K562 (cell line): Measurements from ENCODE around the gene ENPP7. TPM values are rescaled to one million over a fixed set of nuclear protein-coding genes. Genes with fewer than 3 reads are reported as not detected.

ENCODE experiments used
- BRD9 ChIP-seq: fragments of 450-650 bp; IDR thresholded peaks from 2 replicates; pipeline ENCODE4 v1.6.1; 2018; ENCODE audit warnings: low read depth; ENCODE audit not compliant: partially characterized antibody
- GABPA ChIP-seq: fragments of 200-800 bp; sonication (Bioruptor generic); conservative IDR thresholded peaks from 2 replicates; pipeline ENCODE4 v1.6.1; 2016; ENCODE audit warnings: low read depth, missing genetic modification characterization, missing compliant biosample characterization
- GATAD2B ChIP-seq: fragments of 450-650 bp; IDR thresholded peaks from 2 replicates; pipeline ENCODE4 v1.6.1; 2017; ENCODE audit warnings: mild to moderate bottlenecking, borderline replicate concordance
- MAFG ChIP-seq: fragments of 450-650 bp; conservative IDR thresholded peaks from 2 replicates; pipeline ENCODE4 v1.6.1; 2016; ENCODE audit warnings: missing genetic modification characterization, missing compliant biosample characterization
- MGA ChIP-seq: fragments of 450-650 bp; IDR thresholded peaks from 2 replicates; pipeline ENCODE4 v1.6.1; 2016; ENCODE audit warnings: mild to moderate bottlenecking, moderate library complexity
- SAFB ChIP-seq: fragments of 200-400 bp; formaldehyde crosslinking; IDR thresholded peaks from 2 replicates; pipeline ENCODE4 v1.6.1; 2017; ENCODE audit warnings: low read depth, low read length, borderline replicate concordance
- ZNF444 ChIP-seq: fragments of 250-450 bp; sonication (Bioruptor Pico); IDR thresholded peaks from 2 replicates; pipeline ENCODE4 v1.4.0; 2020; ENCODE audit warnings: mild to moderate bottlenecking, moderate library complexity
- polyA plus RNA-seq, 8 experiments: library from polyadenylated mRNA; depleted of rRNA in 4 of 8; stranded (reverse) in 5 of 8; unstranded in 3 of 8; fragments of >200 nt; fragmentation: Nextera tagmentation in 2 of 8; fragmentation: Illumina TruSeq in 1 of 8; extraction: Ambion mirVana in 2 of 8; extraction: Trizol in 1 of 8; gene quantifications; 2 replicates each; pipeline versions ENCODE4 v1.2.1 to v1.2.3, GENCODE V29; 2011 to 2014; ENCODE audit warnings: inconsistent platforms in 1 of 8, missing spikeins in 1 of 8
- total RNA-seq, 7 experiments: library from RNA; depleted of rRNA in 6 of 7; stranded (reverse); fragments of >200 nt in 6 of 7; fragmentation: Illumina TruSeq in 2 of 7; extraction: Trizol in 2 of 7; gene quantifications; 2 replicates each; pipeline versions ENCODE4 v1.2.1 to v1.2.3, GENCODE V29; 2011 to 2021; ENCODE audit warnings: low replicate concordance in 1 of 7
- TF ChIP-seq, protein P1 (sequence below): fragments of 250-450 bp; sonication (Bioruptor Pico); IDR thresholded peaks from 2 replicates; pipeline ENCODE4 v1.4.0; 2020; ENCODE audit warnings: mild to moderate bottlenecking, moderate library complexity
- TF ChIP-seq, protein P2 (sequence below): fragments of 250-450 bp; sonication (Bioruptor Pico); IDR thresholded peaks from 2 replicates; pipeline ENCODE4 v1.8.0; 2022; ENCODE audit warnings: moderate library complexity, mild to moderate bottlenecking, inconsistent platforms
- TF ChIP-seq, protein P3 (sequence below): fragments of 250-450 bp; sonication (Bioruptor Pico); IDR thresholded peaks from 2 replicates; pipeline ENCODE4 v1.4.0; 2020; ENCODE audit warnings: mild to moderate bottlenecking, moderate library complexity, borderline replicate concordance

The ENPP7 gene
- total and polyA plus RNA-seq, 9 of the 15 experiments (the other 6 are each of a cell fraction or from before 2014, with no cell fraction given), result not detected

GRCh38 chr17:79777120-79777893 is 46.6 kb downstream of the ENPP7 start (continued):
- TF ChIP-seq ZNF444 (CRISPR knock-in tag), result no peak
- TF ChIP-seq, protein P1, sequence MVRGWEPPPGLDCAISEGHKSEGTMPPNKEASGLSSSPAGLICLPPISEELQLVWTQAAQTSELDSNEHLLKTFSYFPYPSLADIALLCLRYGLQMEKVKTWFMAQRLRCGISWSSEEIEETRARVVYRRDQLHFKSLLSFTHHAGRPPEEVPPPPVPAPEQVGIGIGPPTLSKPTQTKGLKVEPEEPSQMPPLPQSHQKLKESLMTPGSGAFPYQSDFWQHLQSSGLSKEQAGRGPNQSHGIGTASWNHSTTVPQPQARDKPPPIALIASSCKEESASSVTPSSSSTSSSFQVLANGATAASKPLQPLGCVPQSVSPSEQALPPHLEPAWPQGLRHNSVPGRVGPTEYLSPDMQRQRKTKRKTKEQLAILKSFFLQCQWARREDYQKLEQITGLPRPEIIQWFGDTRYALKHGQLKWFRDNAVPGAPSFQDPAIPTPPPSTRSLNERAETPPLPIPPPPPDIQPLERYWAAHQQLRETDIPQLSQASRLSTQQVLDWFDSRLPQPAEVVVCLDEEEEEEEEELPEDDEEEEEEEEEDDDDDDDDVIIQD, result no peak
- TF ChIP-seq GABPA (tag), result peak; percentile 64; the same call in 1 of the 2 replicates
- peak; percentile 8; the same call in 1 of the 2 replicates for TF ChIP-seq GATAD2B
- TF ChIP-seq, protein P2, sequence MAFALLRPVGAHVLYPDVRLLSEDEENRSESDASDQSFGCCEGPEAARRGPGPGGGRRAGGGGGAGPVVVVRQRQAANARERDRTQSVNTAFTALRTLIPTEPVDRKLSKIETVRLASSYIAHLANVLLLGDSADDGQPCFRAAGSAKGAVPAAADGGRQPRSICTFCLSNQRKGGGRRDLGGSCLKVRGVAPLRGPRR, result no peak
- TF ChIP-seq MGA, result peak; percentile 83
- TF ChIP-seq MAFG (tag), result no peak
- no peak for TF ChIP-seq BRD9
- peak; percentile 74; the same call in 1 of the 2 replicates for TF ChIP-seq SAFB
- TF ChIP-seq, protein P3, sequence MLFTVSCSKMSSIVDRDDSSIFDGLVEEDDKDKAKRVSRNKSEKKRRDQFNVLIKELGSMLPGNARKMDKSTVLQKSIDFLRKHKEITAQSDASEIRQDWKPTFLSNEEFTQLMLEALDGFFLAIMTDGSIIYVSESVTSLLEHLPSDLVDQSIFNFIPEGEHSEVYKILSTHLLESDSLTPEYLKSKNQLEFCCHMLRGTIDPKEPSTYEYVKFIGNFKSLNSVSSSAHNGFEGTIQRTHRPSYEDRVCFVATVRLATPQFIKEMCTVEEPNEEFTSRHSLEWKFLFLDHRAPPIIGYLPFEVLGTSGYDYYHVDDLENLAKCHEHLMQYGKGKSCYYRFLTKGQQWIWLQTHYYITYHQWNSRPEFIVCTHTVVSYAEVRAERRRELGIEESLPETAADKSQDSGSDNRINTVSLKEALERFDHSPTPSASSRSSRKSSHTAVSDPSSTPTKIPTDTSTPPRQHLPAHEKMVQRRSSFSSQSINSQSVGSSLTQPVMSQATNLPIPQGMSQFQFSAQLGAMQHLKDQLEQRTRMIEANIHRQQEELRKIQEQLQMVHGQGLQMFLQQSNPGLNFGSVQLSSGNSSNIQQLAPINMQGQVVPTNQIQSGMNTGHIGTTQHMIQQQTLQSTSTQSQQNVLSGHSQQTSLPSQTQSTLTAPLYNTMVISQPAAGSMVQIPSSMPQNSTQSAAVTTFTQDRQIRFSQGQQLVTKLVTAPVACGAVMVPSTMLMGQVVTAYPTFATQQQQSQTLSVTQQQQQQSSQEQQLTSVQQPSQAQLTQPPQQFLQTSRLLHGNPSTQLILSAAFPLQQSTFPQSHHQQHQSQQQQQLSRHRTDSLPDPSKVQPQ (CRISPR knock-in tag), result no peak
